ENCODE data around the gene TCHP.
"Not testable (repeated sequence)": the region's sequence is repeated elsewhere in the genome, so short reads cannot be mapped to it uniquely, and the experiment has no call there.

Gene TCHP

GRCh38 chr12:109910969-109911348, 10.9 kb downstream of the TCHP start:
- peak in 3 of 4 experiments; percentile 9 to 33 (median 21) for DNase-seq

- DNase-seq: no peak
These were observed 12.8 kb downstream of the TCHP start for GRCh38 chr12:109912855-109913321.

GRCh38 chr12:109914461-109914860, 14.4 kb downstream of the TCHP start:
- no peak for DNase-seq

- DNase-seq: no peak
These were observed 15.3 kb downstream of the TCHP start for GRCh38 chr12:109915171-109916040.

- DNase-seq: no peak
These were observed 16.0 kb downstream of the TCHP start for GRCh38 chr12:109916045-109916444.

GRCh38 chr12:109919456-109919855, 19.4 kb downstream of the TCHP start:
- DNase-seq: no peak

- DNase-seq: no peak
These were observed 20.2 kb downstream of the TCHP start for GRCh38 chr12:109920261-109920780.

GRCh38 chr12:109921982-109922381, 21.9 kb downstream of the TCHP start:
- DNase-seq: no peak

GRCh38 chr12:109923038-109923437, 23.0 kb downstream of the TCHP start:
- no peak for DNase-seq

- DNase-seq: no peak
These were observed 23.6 kb downstream of the TCHP start for GRCh38 chr12:109923481-109924245.

GRCh38 chr12:109925185-109925840, 25.2 kb downstream of the TCHP start:
- no peak for DNase-seq

GRCh38 chr12:109926016-109926415, 25.9 kb downstream of the TCHP start:
- no peak for DNase-seq

- no peak for DNase-seq
These were observed 26.6 kb downstream of the TCHP start for GRCh38 chr12:109926488-109927210.

GRCh38 chr12:109927622-109928021, 27.5 kb downstream of the TCHP start:
- peak; percentile 32 to 72 (median 64) for DNase-seq

- peak in 3 of 4 experiments; percentile 18 to 31 (median 23) for DNase-seq
These were observed 28.1 kb downstream of the TCHP start for GRCh38 chr12:109928058-109928656.

- DNase-seq: not testable (repeated sequence)
These were observed 29.3 kb downstream of the TCHP start for GRCh38 chr12:109929326-109929725.

- no peak for DNase-seq
These were observed 30.1 kb downstream of the TCHP start for GRCh38 chr12:109930028-109930800.

- DNase-seq: no peak
These were observed 31.1 kb downstream of the TCHP start for GRCh38 chr12:109931143-109931542.

GRCh38 chr12:109932878-109933503, 32.9 kb downstream of the TCHP start:
- DNase-seq: no peak

- no peak for DNase-seq
These were observed 34.0 kb downstream of the TCHP start for GRCh38 chr12:109934026-109934425.

Measured in suppressor macrophage (primary cell).